Islet of Langerhans (tissue), 1 donor: ENCODE results near the gene KCTD1.

ENCODE experiments used
- FAIRE-seq: peaks from one replicate; lab custom pipeline; 2011; peaks lifted over from hg19 to GRCh38; lab: Jason Lieb, UNC

KCTD1 gene

GRCh38 chr18:26549263-26550094, 1.1 kb upstream of the KCTD1 start:
- FAIRE-seq: no peak

GRCh38 chr18:26547646-26548414, 523 bp downstream of the KCTD1 start:
- no peak for FAIRE-seq

GRCh38 chr18:26546875-26547645, 1.3 kb downstream of the KCTD1 start:
- no peak for FAIRE-seq

GRCh38 chr18:26546170-26546874, 2.0 kb downstream of the KCTD1 start:
- FAIRE-seq: no peak

GRCh38 chr18:26545335-26546123, 2.8 kb downstream of the KCTD1 start:
- no peak for FAIRE-seq

- no peak for FAIRE-seq
Observed at GRCh38 chr18:26544451-26544850, 3.9 kb downstream of the KCTD1 start.

GRCh38 chr18:26543373-26543772, 5.0 kb downstream of the KCTD1 start:
- no peak for FAIRE-seq

GRCh38 chr18:26540043-26540628, 8.2 kb downstream of the KCTD1 start:
- no peak for FAIRE-seq

GRCh38 chr18:26538524-26538923, 9.8 kb downstream of the KCTD1 start:
- no peak for FAIRE-seq

- FAIRE-seq: no peak
Observed at GRCh38 chr18:26536664-26537063, 11.7 kb downstream of the KCTD1 start.

GRCh38 chr18:26536032-26536431, 12.3 kb downstream of the KCTD1 start:
- no peak for FAIRE-seq

GRCh38 chr18:26535630-26536029, 12.7 kb downstream of the KCTD1 start:
- FAIRE-seq: no peak

- FAIRE-seq: no peak
Observed at GRCh38 chr18:26532367-26533340, 15.7 kb downstream of the KCTD1 start.

- FAIRE-seq: no peak
Observed at GRCh38 chr18:26531605-26532298, 16.6 kb downstream of the KCTD1 start.

GRCh38 chr18:26526966-26527234, 21.5 kb downstream of the KCTD1 start:
- no peak for FAIRE-seq

- FAIRE-seq: no peak
Observed at GRCh38 chr18:26526128-26526965, 22.0 kb downstream of the KCTD1 start.

GRCh38 chr18:26524504-26525351, 23.6 kb downstream of the KCTD1 start:
- no peak for FAIRE-seq
